Right lobe of liver (tissue), 6 donors: ENCODE data around the gene GBP1. TPM values are rescaled to one million over a fixed set of nuclear protein-coding genes. Genes with fewer than 3 reads are reported as not detected.

Experiments used
- ATAC-seq, 4 donors: fragments of 200-7000 bp; cut with Tn5 transposase; one replicate each; pipeline ENCODE4 v1.9.1; 2020; ENCODE audit warnings: mild to moderate bottlenecking in 4 of 4, moderate library complexity in 4 of 4
- DNase-seq, 3 donors: peaks; one replicate each; pipeline ENCODE4 v3.0.0-alpha.2; 2020
- H3K27ac ChIP-seq, 3 donors: fragments of 200-600 bp; one replicate each; pipeline ENCODE4 v1.8.0; 2022
- H3K27me3 ChIP-seq, 2 donors: fragments of 200-600 bp; one replicate each; pipeline ENCODE4 v1.8.0; 2022
- H3K36me3 ChIP-seq, 4 donors: fragments of 200-600 bp; sonication (generic) in 1 of 4; one replicate each; pipeline versions ENCODE4 v1.5.1 to v1.8.0; 2017 to 2022; ENCODE audit warnings: control low read depth in 1 of 4
- H3K4me1 ChIP-seq, 4 donors: fragments of 200-600 bp; sonication (generic) in 1 of 4; one replicate each; pipeline versions ENCODE4 v1.5.1 to v1.8.0; 2017 to 2022; ENCODE audit warnings: control low read depth in 1 of 4
- H3K4me3 ChIP-seq, 3 donors: fragments of 200-600 bp; one replicate each; pipeline ENCODE4 v1.8.0; 2022
- H3K9me3 ChIP-seq, 4 donors: fragments of 200-600 bp; sonication (generic) in 1 of 4; one replicate each; pipeline versions ENCODE4 v1.5.1 to v1.8.0; 2017 to 2022; ENCODE audit warnings: control low read depth in 1 of 4
- CTCF ChIP-seq, 4 donors: fragments of 200-600 bp in 3 of 4; fragments of 450-650 bp in 1 of 4; IDR thresholded peaks; one replicate each; pipeline versions ENCODE4 v1.5.1 to v1.8.0; 2016 to 2022; ENCODE audit warnings: antibody characterized with exemption in 4 of 4, mild to moderate bottlenecking in 2 of 4
- POLR2A ChIP-seq: fragments of 450-650 bp; IDR thresholded peaks from one replicate; pipeline ENCODE4 v1.6.1; 2017; ENCODE audit warnings: antibody characterized with exemption, mild to moderate bottlenecking
- WGBS: methylation state at CpG from one replicate; pipeline ENCODE4 v1.1.6; 2018; ENCODE audit warnings: low coverage, low lambda C conversion rate; ENCODE audit not compliant: insufficient coverage; ENCODE audit errors: missing lambda C conversion rate; 5-methylcytosine and 5-hydroxymethylcytosine counted together
- intact Hi-C, 2 donors: fragments of 100-400 bp; cut with DNase I; formaldehyde crosslinking; loops; one replicate each; pipeline versions ENCODE4 v1.11.2 to v1.14.1; 2022
- small RNA-seq, 2 experiments: library from RNA; depleted of rRNA; stranded (forward); fragments of <200 nt; gene quantifications; one replicate each; pipeline ENCODE3, GENCODE V24; 2016
- total RNA-seq, 6 experiments: library from RNA; depleted of rRNA in 2 of 6; stranded (reverse); fragments of >200 nt in 2 of 6; fragmentation: NEBNext Ultra II Directional in 3 of 6; extraction: Animal tissue kit (Norgen Biotek cat#: 25700) in 3 of 6; gene quantifications; one replicate each; pipeline versions ENCODE4 v1.1.0 to v1.2.4, GENCODE V29; 2016 to 2023
- donor health status: DM: no; HTN: yes; CAD: no.
- donor health status: DM: no; HTN: no; CAD: no.
- donor health status: DM: no; HTN: no; CAD: no.
- donor health status: DM: no; HTN: yes; CAD: no.
- donor health status: DM: no; HTN: yes; CAD: no.

The GBP1 gene
- total RNA-seq, 6 experiments from 2014 or later = 9.7 to 153 (median 43.7) TPM

- Histone ChIP-seq H3K4me3 (peak overlapping the region in 1 of 3 donors; percentile 27), H3K27ac (peak overlapping the region; percentile 22 to 83 (median 78)), H3K27me3 (no peaks in the 10 kb centered on the region), H3K4me1 (peaks cover 0 to 14% (median 6%) of the 10 kb centered on the region in 4 donors), H3K36me3 (peaks cover 0 to 12% (median 1%) of the 10 kb centered on the region in 4 donors), H3K9me3 (no peaks in the 10 kb centered on the region)
- TF ChIP-seq POLR2A = no peak
- TF ChIP-seq CTCF (IDR thresholded peaks at IDR 0.05) = no peak
- ATAC-seq (peak; percentile 93 to 99 (median 95)), DNase-seq (peak; percentile 55 to 85 (median 79))
- WGBS = 58% methylated on average over 5 of the region's 9 CpGs
- intact Hi-C loops = no loop called here
Observed at GRCh38 chr1:89005286-89006151, 59.5 kb downstream of the GBP1 start.

Small RNA genes lying within 50 kb of the gene (small RNA-seq; reads per million reads assigned to genes)
- gene RF00019 = 0 reads per million in 2 experiments

Other genes starting within 250 kb of the GBP1 start
- 10 to 100 TPM in 5 of 6 experiments, 1 to 10 TPM in 1; 8.8 to 21.6 (median 15.9) TPM for gene GTF2B, start 173.6 kb downstream of the GBP1 start, total RNA-seq
- 10 to 100 TPM in 3 of 6 experiments, 1 to 10 TPM in 3; 8.9 to 19.9 (median 9.8) TPM for gene KYAT3, start 72.6 kb downstream of the GBP1 start, total RNA-seq
- 10 to 100 TPM in 2 of 6 experiments, 1 to 10 TPM in 4; 6.9 to 13.8 (median 8.5) TPM for gene RBMXL1, start 72.6 kb downstream of the GBP1 start, total RNA-seq
- gene GBP3, start 42.3 kb downstream of the GBP1 start, total RNA-seq = 10 to 100 TPM in 4 of 6 experiments, 1 to 10 TPM in 2; 4.3 to 24.6 (median 11.7) TPM
- 10 to 100 TPM in 5 of 6 experiments, 1 to 10 TPM in 1; 7.8 to 64.5 (median 26.8) TPM for gene GBP2, start 60.9 kb upstream of the GBP1 start, total RNA-seq
- gene GBP7, start 110.8 kb upstream of the GBP1 start, total RNA-seq = 10 to 100 TPM; 12.5 to 38.1 (median 23.6) TPM
- gene GBP4, start 133.7 kb upstream of the GBP1 start, total RNA-seq = 10 to 100 TPM in 2 of 6 experiments, 1 to 10 TPM in 4; 3.9 to 12.6 (median 6.8) TPM
- gene GBP5, start 207.7 kb upstream of the GBP1 start, total RNA-seq = 1 to 10 TPM in 5 of 6 experiments, under 1 TPM in 1; 0.44 to 5.0 (median 1.5) TPM